ENCODE results near the gene STK38.

The STK38 gene

GRCh38 chr6:36505744-36506534, 41.3 kb downstream of the STK38 start:
- in situ Hi-C loops (cut with MboI; ENCODE audit: low sequenced_read_pairs, unreplicated experiment) = no loop called here

GRCh38 chr6:36504982-36505381, 42.3 kb downstream of the STK38 start:
- no peak for TF ChIP-seq CTCF (IDR thresholded peaks at IDR 0.05; ENCODE audit: borderline replicate concordance, control extremely low read depth, extremely low read depth, insufficient read depth, missing control alignments)
- no peak for DNase-seq (ENCODE audit: low spot score)
- in situ Hi-C loops (cut with MboI; ENCODE audit: low sequenced_read_pairs, unreplicated experiment) = no loop called here

More at GRCh38 chr6:36505744-36506534, 41.3 kb downstream of the STK38 start:
- no peak for TF ChIP-seq CTCF (IDR thresholded peaks at IDR 0.05; ENCODE audit: borderline replicate concordance, control extremely low read depth, extremely low read depth, insufficient read depth, missing control alignments)
- DNase-seq (ENCODE audit: low spot score) = no peak

- in situ Hi-C loops (cut with MboI; ENCODE audit: low sequenced_read_pairs, unreplicated experiment) = no loop called here
- TF ChIP-seq CTCF (IDR thresholded peaks at IDR 0.05; ENCODE audit: borderline replicate concordance, control extremely low read depth, extremely low read depth, insufficient read depth, missing control alignments) = no peak
- no peak for DNase-seq (ENCODE audit: low spot score)
Measured at GRCh38 chr6:36504181-36504580, 43.1 kb downstream of the STK38 start.

- in situ Hi-C loops (cut with MboI; ENCODE audit: low sequenced_read_pairs, unreplicated experiment) = no loop called here
- no peak for DNase-seq (ENCODE audit: low spot score)
- TF ChIP-seq CTCF (IDR thresholded peaks at IDR 0.05; ENCODE audit: borderline replicate concordance, control extremely low read depth, extremely low read depth, insufficient read depth, missing control alignments) = no peak
Measured at GRCh38 chr6:36501686-36502085, 45.6 kb downstream of the STK38 start.

GRCh38 chr6:36499918-36500317, 47.4 kb downstream of the STK38 start:
- DNase-seq (ENCODE audit: low spot score) = no peak

GRCh38 chr6:36495086-36495485, 52.2 kb downstream of the STK38 start:
- in situ Hi-C loops (cut with MboI; ENCODE audit: low sequenced_read_pairs, unreplicated experiment) = no loop called here
- no peak for TF ChIP-seq CTCF (IDR thresholded peaks at IDR 0.05; ENCODE audit: borderline replicate concordance, control extremely low read depth, extremely low read depth, insufficient read depth, missing control alignments)

More at GRCh38 chr6:36499918-36500317, 47.4 kb downstream of the STK38 start:
- no peak for TF ChIP-seq CTCF (IDR thresholded peaks at IDR 0.05; ENCODE audit: borderline replicate concordance, control extremely low read depth, extremely low read depth, insufficient read depth, missing control alignments)
- in situ Hi-C loops (cut with MboI; ENCODE audit: low sequenced_read_pairs, unreplicated experiment) = no loop called here

More at GRCh38 chr6:36495086-36495485, 52.2 kb downstream of the STK38 start:
- no peak for DNase-seq (ENCODE audit: low spot score)
